Cerebellar nuclear complex (tissue), 1 donor: ENCODE results near the gene TROAP.
"Not testable (repeated sequence)": the region's sequence is repeated elsewhere in the genome, so short reads cannot be mapped to it uniquely, and the experiment has no call there.

Source experiments
- DNase-seq, 2 experiments: peaks; one replicate each; lab custom pipeline; 2025; lab: John Stamatoyannopoulos, UW

Gene TROAP

DNA sequence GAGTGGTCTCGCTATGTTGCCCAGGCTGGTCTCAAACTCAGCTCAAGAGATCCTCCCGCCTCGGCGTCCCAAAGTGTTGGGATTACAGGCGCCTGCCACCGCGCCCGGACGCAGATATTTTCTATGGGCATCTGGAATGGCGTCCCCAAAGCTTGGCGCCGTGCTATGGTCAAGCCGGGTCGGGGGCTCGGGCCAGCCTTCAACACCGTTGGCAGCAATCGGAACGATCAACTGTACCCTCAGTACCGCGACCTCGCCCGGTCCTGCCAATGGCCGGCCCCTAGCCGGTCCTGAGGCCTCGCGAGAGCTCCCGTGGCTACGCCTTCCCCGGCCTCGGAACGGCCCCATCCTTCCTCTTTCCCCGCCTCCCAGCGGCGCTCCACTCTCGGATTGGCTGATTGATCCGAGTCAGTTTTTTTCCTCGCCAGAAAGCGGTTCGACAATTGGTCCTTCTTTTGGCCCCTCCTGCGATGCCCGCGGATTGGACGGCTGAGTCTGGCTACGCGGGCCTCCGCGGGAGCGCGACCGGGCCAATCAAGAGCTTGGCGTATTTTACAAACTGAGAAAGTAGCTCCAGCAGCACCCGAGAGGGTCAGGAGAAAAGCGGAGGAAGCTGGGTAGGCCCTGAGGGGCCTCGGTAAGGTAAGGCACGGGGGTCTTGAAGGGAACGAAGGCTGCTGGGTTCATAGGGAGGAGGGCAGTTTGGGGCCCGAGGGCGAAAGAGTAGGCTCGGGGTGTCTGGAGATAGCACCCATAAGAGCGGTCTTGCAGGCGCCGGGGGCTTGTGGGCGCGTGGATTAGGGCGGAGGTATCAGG lies at the start of gene TROAP:
TSS of gene TROAP (plus strand) at position 548 of the 816 bp plus-strand sequence. CDS start 354 bp downstream, outside the sequence.
- peak; percentile 76 to 97 for DNase-seq

DNA sequence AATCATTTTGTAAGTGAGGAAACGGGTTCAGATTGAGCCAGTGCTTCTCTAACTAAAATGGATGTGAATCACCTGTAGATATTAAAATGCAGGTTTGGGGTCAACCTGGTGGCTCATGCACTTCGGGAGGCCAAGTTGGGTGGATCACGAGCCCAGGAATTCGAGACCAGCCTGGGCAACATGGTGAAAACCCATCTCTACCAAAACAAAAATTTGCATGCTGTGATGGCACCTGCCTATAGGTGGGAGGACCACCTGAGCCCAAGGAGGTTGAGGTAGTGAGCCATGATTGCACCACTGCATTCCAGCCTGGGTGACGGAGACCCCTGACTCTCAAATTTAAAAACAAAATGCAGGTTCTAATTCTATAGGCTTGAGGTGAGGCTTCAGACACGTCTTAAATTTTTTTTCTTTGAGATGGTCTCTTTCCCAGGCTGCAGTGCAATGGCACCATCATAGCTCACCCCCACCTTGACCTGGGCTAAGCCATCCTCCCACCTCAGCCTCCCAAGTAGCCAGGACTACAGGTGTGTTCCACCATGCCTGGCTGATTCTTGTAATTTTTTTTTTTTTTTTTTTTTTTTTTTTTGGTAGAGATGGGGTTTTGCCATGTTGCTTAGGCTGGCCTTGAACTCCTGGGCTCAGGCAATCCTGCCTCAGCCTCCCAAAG lies 49.2 kb upstream of the TROAP start:
- DNase-seq = no peak

DNA sequence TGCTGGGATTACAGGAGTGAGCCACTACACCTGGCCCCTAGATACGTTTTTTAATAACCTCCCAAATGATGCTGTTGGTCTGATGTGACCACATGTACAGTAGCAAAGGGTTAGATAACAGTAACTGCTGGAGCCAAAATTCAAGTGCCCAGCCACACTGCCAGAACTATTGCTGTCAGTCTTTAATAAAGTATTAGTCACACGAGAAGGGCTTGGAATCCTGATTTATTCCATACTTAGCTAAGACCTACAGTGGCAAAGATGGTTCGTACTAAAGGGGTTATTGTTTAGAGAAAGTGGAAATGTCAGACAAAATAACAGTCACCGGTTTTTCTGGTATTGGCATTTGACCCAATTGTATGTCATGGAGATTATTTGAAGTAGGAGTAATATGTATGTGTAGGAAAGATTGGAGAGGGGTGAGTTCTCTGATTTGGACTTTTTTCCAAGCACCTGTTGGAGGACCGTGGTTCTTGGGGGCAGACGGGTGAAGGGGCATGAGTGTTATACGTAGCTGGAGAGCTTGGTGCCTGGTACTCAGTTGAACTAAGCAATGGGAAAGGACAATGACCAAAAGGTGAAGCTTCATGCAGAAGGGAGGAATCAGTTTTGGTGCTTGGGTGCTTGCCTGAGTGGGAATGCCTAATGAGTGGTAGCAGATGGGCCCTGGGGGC lies 48.5 kb upstream of the TROAP start:
- no peak for DNase-seq

DNA sequence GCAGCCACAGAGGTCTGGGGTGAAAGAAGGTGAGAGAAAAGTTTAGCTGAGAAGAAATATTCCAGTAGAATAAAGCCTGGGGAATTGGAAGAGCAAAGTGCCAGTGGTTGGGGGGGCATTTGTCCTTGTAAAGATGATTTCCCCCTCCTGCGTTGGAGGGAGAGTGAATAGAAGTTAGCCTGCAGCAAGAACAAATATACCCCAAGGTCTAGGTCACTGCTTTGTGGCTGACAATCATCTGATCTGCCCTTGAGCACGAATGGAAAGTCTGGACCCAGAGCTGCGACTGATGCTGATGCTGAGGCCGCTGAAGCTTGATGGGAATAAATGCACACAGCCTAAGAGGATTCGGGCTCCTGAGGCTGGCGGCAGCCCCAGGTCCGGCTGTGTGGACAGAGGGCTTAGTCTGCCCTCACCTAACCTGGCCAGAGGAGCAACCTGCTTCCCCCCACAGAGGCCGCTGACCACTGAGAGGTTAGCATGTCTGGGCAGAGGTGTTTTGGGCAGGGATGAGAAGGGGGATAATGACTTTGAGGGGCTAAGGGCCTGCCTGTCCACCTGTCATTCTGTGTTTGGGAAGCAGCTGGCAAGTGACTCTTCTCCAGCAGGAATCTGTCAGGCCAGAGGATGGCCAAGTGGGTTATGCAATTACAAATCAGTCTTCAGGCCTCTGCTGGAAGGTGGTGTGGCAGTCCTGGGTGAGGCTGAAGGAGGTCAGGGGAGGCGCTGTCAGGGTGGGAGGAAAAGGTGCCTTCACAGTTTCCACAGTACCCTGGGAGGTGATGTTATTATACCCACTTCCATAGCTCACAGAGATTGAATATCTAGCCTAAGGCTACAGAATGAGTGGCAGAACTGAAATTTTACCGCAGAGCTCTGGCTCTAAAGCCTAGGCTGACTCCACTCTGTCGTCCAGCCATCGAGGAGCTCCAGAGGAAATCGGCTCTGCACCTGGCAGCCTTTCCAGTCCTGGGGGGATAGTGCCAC lies 46.5 kb upstream of the TROAP start:
- DNase-seq = no peak

- DNase-seq = peak; percentile 25 to 34
Observed at GRCh38 chr12:49277466-49277865, 45.6 kb upstream of the TROAP start.

DNA sequence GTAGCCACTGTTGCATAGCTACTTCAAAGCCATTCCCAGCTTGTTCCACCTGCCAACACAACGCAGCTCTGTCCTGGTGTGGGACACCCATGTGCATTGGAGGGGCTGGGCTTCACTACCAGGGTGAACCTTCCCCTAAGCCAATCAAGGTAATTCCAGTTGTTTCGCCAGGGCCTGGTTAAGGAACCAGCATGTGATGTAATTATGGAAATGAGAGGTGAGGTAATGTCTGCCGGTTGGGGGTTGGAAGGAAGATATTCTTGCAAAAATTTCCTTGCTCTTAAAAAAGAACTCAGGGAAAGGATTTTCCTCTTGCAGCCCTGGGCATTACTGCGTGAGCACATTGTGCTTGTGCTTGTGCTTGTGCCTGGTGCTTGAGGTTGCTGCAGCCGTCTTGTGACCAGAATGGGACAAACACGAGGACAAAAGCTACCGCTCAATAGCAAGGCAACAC lies 43.3 kb upstream of the TROAP start:
- no peak for DNase-seq

- not testable (repeated sequence) for DNase-seq
Observed at GRCh38 chr12:49280545-49280944, 42.5 kb upstream of the TROAP start.

- no peak for DNase-seq
Observed at GRCh38 chr12:49282302-49282701, 40.8 kb upstream of the TROAP start.

GRCh38 chr12:49282740-49283375 lies 40.2 kb upstream of the TROAP start:
- not testable (repeated sequence) for DNase-seq

DNA sequence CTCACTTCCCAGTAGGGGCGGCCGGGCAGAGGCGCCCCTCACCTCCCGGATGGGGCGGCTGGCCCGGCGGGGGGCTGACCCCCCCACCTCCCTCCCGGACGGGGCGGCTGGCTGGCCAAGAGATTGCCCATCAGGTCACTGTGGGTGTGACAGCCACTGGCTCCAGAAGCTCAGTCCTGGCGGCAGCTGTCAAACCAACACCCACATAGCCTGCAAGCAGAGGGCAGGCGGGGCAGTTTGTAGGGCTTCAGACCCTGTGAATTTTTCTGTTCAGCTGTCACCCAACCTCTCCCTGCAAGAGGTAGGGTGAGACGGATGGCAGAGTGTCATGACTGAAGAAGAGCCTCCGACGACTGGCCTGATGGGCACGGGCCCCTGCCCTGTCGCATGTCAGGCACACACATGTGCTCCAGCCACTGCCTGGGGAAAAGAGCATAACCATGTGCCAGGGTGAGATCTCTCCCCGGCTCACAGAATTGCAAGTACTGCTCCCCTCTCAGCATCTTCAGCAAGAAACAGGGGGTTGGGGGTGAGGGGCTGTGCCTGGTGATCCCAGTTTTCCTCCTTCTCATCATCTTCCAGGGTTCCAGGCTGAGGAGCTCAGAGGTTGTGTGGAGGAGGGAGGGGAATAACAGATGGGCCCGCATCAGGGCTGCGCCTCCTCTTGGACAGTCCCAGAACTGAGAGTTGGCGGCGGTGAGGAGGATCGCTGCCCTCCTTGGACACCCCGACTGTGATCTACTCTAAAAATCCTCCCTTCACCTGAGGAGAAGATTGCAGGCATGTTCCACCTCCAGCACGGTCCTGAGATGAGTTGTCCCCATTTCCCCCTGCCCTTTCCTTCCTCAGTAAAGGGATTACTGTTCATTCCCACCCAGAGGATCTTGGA lies 39.3 kb upstream of the TROAP start:
- DNase-seq = no peak

- DNase-seq = no peak
Observed at GRCh38 chr12:49284672-49285071, 38.4 kb upstream of the TROAP start.

GRCh38 chr12:49287876-49288275 lies 35.2 kb upstream of the TROAP start:
- DNase-seq = no peak

GRCh38 chr12:49288412-49288853 lies 34.6 kb upstream of the TROAP start:
- peak in 1 of 2 experiments; percentile 7 for DNase-seq

GRCh38 chr12:49288922-49289555 lies 34.0 kb upstream of the TROAP start:
- no peak for DNase-seq

DNA sequence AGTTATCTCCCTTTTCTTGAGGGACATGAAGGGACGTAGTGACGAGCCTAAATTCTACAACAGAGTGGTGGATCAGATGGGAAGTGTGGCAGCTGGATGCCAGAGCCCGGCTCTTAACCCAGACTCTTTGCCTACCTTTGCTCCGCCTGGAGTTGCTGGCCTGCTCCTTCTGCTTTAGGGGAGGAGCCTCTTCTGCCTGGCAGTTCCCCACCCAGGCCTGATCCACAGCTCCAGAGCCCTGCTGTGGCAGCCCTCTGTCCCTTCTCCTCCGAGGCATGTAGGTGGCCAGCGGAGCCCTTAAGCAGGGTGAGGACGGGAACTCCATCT lies 30.4 kb upstream of the TROAP start:
- DNase-seq = no peak

GRCh38 chr12:49293056-49293956 lies 29.7 kb upstream of the TROAP start:
- DNase-seq = no peak

DNA sequence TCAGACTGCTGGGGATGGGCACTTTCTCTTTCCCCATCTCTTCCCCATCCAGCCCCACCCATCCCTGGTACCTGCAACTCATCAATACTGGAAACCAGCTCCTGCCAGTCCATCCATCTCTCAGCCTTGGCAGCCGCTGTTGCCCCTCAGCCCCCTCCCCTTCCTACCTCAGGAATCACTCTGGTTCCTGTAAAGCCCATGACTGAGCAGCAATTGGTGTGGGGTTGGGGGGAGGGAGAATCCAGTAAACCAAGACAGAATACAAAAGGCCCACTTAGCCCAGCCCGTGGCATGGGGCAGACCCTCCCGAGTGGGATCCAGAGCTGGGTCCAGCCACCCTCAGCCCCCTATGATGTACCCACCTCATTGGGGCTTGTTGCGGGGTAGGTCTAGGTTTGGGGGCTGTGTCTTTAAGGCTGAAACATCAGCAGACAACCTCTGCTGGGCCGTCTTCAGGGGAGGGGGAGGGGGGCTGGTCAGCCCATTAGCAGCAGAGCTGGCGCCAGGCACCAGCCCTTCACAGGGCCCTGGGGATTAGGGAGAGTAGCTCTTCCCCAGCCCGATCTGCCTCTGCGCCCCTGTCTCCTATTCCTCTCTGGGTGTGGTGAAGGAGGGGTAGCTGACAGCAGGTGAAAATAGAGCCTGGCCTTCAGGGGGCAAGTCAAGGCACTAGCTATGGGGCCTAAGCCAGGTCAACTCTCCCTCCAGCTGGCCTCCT lies 28.8 kb upstream of the TROAP start:
- DNase-seq = no peak

DNA sequence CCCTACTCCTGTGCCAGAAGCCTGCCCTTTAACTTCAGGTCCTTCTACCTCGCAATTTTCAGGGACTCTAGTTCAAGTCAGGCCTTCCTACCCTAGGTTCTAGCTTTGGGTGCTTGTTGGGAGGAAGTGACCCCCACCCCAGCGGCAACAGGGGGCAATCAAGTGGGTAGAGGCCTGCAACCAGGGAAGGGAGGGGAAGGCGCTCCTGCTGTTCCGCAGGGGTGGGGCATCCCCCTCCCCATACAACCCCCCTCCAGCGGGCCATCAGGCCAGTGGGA lies 28.3 kb upstream of the TROAP start:
- no peak for DNase-seq
